Measurements from ENCODE around the gene AGBL4.

Gene AGBL4

GRCh38 chr1:48853006-48853405, 1170.7 kb downstream of the AGBL4 start:
- H3K79me2 ChIP-seq (ENCODE audit: insufficient read depth, low read length): no peaks in the 10 kb centered on the region
- no peaks in the 10 kb centered on the region for H3K36me3 ChIP-seq (ENCODE audit: insufficient read depth, low read length)
- DNase-seq (no peak), ATAC-seq (ENCODE audit: insufficient read depth, low read depth) (no peak)
- no peak overlapping the region for H3K9ac ChIP-seq (ENCODE audit: low read depth, low read length)
- H3K27me3 ChIP-seq (ENCODE audit: insufficient read depth, low read length, poor library complexity): no peaks in the 10 kb centered on the region
- H4K20me1 ChIP-seq (ENCODE audit: insufficient read depth, low read length): no peaks in the 10 kb centered on the region
- H2AFZ ChIP-seq (ENCODE audit: low read depth, low read length): no peak overlapping the region
- no peaks in the 10 kb centered on the region for H3K9me3 ChIP-seq (ENCODE audit: insufficient read depth, low read length, severe bottlenecking)
- H3K27ac ChIP-seq (ENCODE audit: low read length): no peak overlapping the region
- no peak overlapping the region for H3K4me3 ChIP-seq (ENCODE audit: low read depth in 1 of 2, low read length in 2 of 2)
- H3K4me1 ChIP-seq (ENCODE audit: insufficient read depth, low read length): no peaks in the 10 kb centered on the region
- TF ChIP-seq CTCF (IDR thresholded peaks at IDR 0.05; ENCODE audit: borderline replicate concordance, extremely low read depth, low read length, poor library complexity, severe bottlenecking) (no peak), EZH2 (IDR thresholded peaks at IDR 0.05; ENCODE audit: borderline replicate concordance, low read depth, low read length, severe bottlenecking) (no peak)
- no peak overlapping the region for H3K4me2 ChIP-seq (ENCODE audit: insufficient read depth, low read length)

- no peak for DNase-seq
- Histone ChIP-seq H3K27me3 (ENCODE audit: insufficient read depth, low read length, poor library complexity) (no peaks in the 10 kb centered on the region), H3K79me2 (ENCODE audit: insufficient read depth, low read length) (no peaks in the 10 kb centered on the region), H3K4me2 (ENCODE audit: insufficient read depth, low read length) (no peak overlapping the region), H4K20me1 (ENCODE audit: insufficient read depth, low read length) (no peaks in the 10 kb centered on the region), H3K27ac (ENCODE audit: low read length) (no peak overlapping the region), H3K4me3 (ENCODE audit: low read depth in 1 of 2, low read length in 2 of 2) (no peak overlapping the region), H2AFZ (ENCODE audit: low read depth, low read length) (no peak overlapping the region), H3K9ac (ENCODE audit: low read depth, low read length) (no peak overlapping the region), H3K4me1 (ENCODE audit: insufficient read depth, low read length) (no peaks in the 10 kb centered on the region), H3K36me3 (ENCODE audit: insufficient read depth, low read length) (no peaks in the 10 kb centered on the region), H3K9me3 (ENCODE audit: insufficient read depth, low read length, severe bottlenecking) (no peaks in the 10 kb centered on the region)
- ATAC-seq (ENCODE audit: insufficient read depth, low read depth): no peak
- TF ChIP-seq EZH2 (IDR thresholded peaks at IDR 0.05; ENCODE audit: borderline replicate concordance, low read depth, low read length, severe bottlenecking) (no peak), CTCF (IDR thresholded peaks at IDR 0.05; ENCODE audit: borderline replicate concordance, extremely low read depth, low read length, poor library complexity, severe bottlenecking) (no peak)
Observed at GRCh38 chr1:48851638-48852037, 1172.1 kb downstream of the AGBL4 start.

- ATAC-seq (ENCODE audit: insufficient read depth, low read depth): no peak
- TF ChIP-seq CTCF (IDR thresholded peaks at IDR 0.05; ENCODE audit: borderline replicate concordance, extremely low read depth, low read length, poor library complexity, severe bottlenecking) (no peak), EZH2 (IDR thresholded peaks at IDR 0.05; ENCODE audit: borderline replicate concordance, low read depth, low read length, severe bottlenecking) (no peak)
- H3K27ac ChIP-seq (ENCODE audit: low read length): no peak overlapping the region
- DNase-seq: no peak
- no peaks in the 10 kb centered on the region for H3K27me3 ChIP-seq (ENCODE audit: insufficient read depth, low read length, poor library complexity)
- H3K4me2 ChIP-seq (ENCODE audit: insufficient read depth, low read length): no peak overlapping the region
- H3K9me3 ChIP-seq (ENCODE audit: insufficient read depth, low read length, severe bottlenecking): no peaks in the 10 kb centered on the region
- no peaks in the 10 kb centered on the region for H4K20me1 ChIP-seq (ENCODE audit: insufficient read depth, low read length)
- no peaks in the 10 kb centered on the region for H3K36me3 ChIP-seq (ENCODE audit: insufficient read depth, low read length)
- H3K4me3 ChIP-seq (ENCODE audit: low read depth in 1 of 2, low read length in 2 of 2): no peak overlapping the region
- no peak overlapping the region for H2AFZ ChIP-seq (ENCODE audit: low read depth, low read length)
- H3K9ac ChIP-seq (ENCODE audit: low read depth, low read length): no peak overlapping the region
- H3K4me1 ChIP-seq (ENCODE audit: insufficient read depth, low read length): no peaks in the 10 kb centered on the region
- H3K79me2 ChIP-seq (ENCODE audit: insufficient read depth, low read length): no peaks in the 10 kb centered on the region
Observed at GRCh38 chr1:48848035-48848434, 1175.7 kb downstream of the AGBL4 start.

- H3K27ac ChIP-seq (ENCODE audit: low read length): no peak overlapping the region
- no peak for DNase-seq
- TF ChIP-seq EZH2 (IDR thresholded peaks at IDR 0.05; ENCODE audit: borderline replicate concordance, low read depth, low read length, severe bottlenecking) (no peak), CTCF (IDR thresholded peaks at IDR 0.05; ENCODE audit: borderline replicate concordance, extremely low read depth, low read length, poor library complexity, severe bottlenecking) (no peak)
- no peaks in the 10 kb centered on the region for H3K27me3 ChIP-seq (ENCODE audit: insufficient read depth, low read length, poor library complexity)
- no peak overlapping the region for H3K9ac ChIP-seq (ENCODE audit: low read depth, low read length)
- H3K4me3 ChIP-seq (ENCODE audit: low read depth in 1 of 2, low read length in 2 of 2): no peak overlapping the region
- H3K79me2 ChIP-seq (ENCODE audit: insufficient read depth, low read length): no peaks in the 10 kb centered on the region
- H4K20me1 ChIP-seq (ENCODE audit: insufficient read depth, low read length): no peaks in the 10 kb centered on the region
- no peaks in the 10 kb centered on the region for H3K4me1 ChIP-seq (ENCODE audit: insufficient read depth, low read length)
- ATAC-seq (ENCODE audit: insufficient read depth, low read depth): no peak
- no peak overlapping the region for H3K4me2 ChIP-seq (ENCODE audit: insufficient read depth, low read length)
- H3K9me3 ChIP-seq (ENCODE audit: insufficient read depth, low read length, severe bottlenecking): no peaks in the 10 kb centered on the region
- no peak overlapping the region for H2AFZ ChIP-seq (ENCODE audit: low read depth, low read length)
- H3K36me3 ChIP-seq (ENCODE audit: insufficient read depth, low read length): no peaks in the 10 kb centered on the region
Observed at GRCh38 chr1:48846441-48846840, 1177.3 kb downstream of the AGBL4 start.
